ENCODE data around the gene FILIP1L. TPM values are rescaled to one million over a fixed set of nuclear protein-coding genes. Genes with fewer than 3 reads are reported as not detected.

The FILIP1L gene
- total RNA-seq, 4 donors from 2014 or later: 4.4 to 17.7 (median 13.2) TPM

DNA sequence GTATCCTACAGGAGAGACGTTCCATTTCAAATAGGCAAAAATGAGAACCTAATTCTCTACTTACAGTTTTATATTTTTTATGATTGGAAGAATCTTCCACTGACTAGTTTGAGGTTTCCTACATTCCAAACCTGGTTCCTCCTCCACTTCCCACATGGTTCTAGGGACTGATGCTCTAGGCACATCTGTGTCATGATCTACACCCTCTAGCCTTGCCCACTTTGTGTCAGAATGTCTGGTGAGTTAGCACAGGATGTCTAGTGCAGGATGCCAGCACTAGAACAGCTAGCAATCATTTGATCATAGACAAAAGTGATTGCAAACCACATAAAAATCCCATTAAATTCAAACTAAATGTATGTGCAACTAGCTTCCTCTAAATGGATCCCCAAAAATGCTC, 26.7 kb upstream of the FILIP1L start:
- no peaks in the 10 kb centered on the region for H3K9me3 ChIP-seq
- peaks cover 0 to 5% of the 10 kb centered on the region in 2 donors for H3K4me1 ChIP-seq
- H3K27ac ChIP-seq: no peak overlapping the region
- no peak for DNase-seq
- H3K4me3 ChIP-seq (replicated peaks in 1 of 3): no peak overlapping the region
- H3K27me3 ChIP-seq: no peaks in the 10 kb centered on the region
- no peaks in the 10 kb centered on the region for H3K36me3 ChIP-seq
- 97% methylated on average over 1 of the region's 1 CpG for WGBS, 2 donors
- TF ChIP-seq POLR2A (IDR thresholded peaks at IDR 0.05): no peak
- TF ChIP-seq, protein P1, sequence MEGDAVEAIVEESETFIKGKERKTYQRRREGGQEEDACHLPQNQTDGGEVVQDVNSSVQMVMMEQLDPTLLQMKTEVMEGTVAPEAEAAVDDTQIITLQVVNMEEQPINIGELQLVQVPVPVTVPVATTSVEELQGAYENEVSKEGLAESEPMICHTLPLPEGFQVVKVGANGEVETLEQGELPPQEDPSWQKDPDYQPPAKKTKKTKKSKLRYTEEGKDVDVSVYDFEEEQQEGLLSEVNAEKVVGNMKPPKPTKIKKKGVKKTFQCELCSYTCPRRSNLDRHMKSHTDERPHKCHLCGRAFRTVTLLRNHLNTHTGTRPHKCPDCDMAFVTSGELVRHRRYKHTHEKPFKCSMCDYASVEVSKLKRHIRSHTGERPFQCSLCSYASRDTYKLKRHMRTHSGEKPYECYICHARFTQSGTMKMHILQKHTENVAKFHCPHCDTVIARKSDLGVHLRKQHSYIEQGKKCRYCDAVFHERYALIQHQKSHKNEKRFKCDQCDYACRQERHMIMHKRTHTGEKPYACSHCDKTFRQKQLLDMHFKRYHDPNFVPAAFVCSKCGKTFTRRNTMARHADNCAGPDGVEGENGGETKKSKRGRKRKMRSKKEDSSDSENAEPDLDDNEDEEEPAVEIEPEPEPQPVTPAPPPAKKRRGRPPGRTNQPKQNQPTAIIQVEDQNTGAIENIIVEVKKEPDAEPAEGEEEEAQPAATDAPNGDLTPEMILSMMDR (IDR thresholded peaks at IDR 0.05): no peak
- intact Hi-C loops (cut with DNase I): no loop called here

DNA sequence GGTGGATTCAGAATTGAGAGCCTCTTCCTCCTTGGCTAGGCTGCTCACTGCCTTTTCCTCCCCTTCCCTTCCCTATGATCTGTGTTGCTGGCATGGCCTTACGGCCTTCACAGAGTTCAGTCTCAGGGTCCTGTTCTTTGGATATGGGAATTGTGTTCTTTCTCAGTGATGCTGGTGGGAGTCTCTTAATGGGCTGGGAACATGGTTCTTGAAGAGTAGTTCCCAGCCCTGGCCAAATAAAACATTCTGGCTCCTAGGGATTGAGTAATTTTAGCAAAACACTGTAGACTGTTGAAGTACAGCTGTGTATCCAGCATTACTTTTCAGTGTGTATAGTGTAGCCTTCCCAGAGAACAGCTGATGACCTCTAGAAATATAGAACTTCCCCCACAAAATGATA, 22.6 kb upstream of the FILIP1L start:
- no peak for TF ChIP-seq POLR2A (IDR thresholded peaks at IDR 0.05)
- TF ChIP-seq, protein P1 (IDR thresholded peaks at IDR 0.05): no peak
- 63 to 73% methylated on average over 1 of the region's 1 CpG for WGBS, 2 donors
- Histone ChIP-seq H3K27ac (peak overlapping the region in 1 of 3 donors; percentile 30), H3K9me3 (no peaks in the 10 kb centered on the region), H3K4me3 (replicated peaks in 1 of 3) (no peak overlapping the region), H3K36me3 (no peaks in the 10 kb centered on the region), H3K27me3 (no peaks in the 10 kb centered on the region), H3K4me1 (peaks cover 0 to 5% of the 10 kb centered on the region in 2 donors)
- intact Hi-C loops (cut with DNase I): no loop called here
- no peak for DNase-seq

DNA sequence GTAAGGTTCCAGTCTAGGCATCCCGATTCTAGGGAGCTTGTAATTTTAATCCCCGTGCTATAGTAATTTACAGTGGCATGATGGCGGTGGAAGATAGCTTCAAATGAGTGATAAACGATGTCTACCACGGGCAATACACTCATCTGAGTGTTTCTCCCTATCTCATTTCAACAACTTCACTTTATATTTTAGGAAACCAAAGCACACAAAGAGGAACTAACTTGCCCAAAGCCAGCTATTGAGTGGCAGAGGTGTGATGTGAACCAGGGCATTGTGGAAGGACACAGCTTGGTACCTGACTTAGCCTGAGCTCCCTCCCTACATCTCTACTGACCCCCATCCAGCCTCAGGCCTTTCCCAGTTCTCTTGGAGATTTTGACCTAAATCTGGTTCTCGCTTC, 16.9 kb upstream of the FILIP1L start:
- WGBS, 2 donors: 91 to 95% methylated on average over 6 of the region's 6 CpGs
- intact Hi-C loops (cut with DNase I): no loop called here
- H3K27me3 ChIP-seq: no peaks in the 10 kb centered on the region

DNA sequence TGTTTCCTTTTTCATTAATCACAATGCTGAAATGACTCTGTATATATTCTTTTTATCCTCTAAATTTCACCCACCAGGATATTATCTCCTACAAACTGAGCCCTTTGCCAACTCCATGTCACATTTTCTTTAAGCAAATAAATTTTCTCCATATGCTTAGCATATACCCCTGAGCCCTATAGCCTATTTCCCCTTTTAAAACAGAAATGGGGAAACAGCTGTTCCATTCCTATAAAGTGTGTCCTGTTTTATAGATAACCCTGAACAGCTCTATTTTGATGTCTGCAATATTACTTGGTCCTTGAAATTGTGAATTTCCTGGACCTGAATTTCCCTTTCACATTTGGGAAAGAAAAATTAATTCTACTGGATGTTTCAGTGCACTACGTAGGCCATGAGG, 15.6 kb upstream of the FILIP1L start:
- 91 to 93% methylated on average over 1 of the region's 1 CpG for WGBS, 2 donors
- H3K4me3 ChIP-seq (replicated peaks in 1 of 3): no peak overlapping the region
- no peaks in the 10 kb centered on the region for H3K27me3 ChIP-seq
- H3K36me3 ChIP-seq: no peaks in the 10 kb centered on the region
- no peaks in the 10 kb centered on the region for H3K4me1 ChIP-seq
- intact Hi-C loops (cut with DNase I): no loop called here
- no peak overlapping the region for H3K27ac ChIP-seq
- DNase-seq: no peak
- no peaks in the 10 kb centered on the region for H3K9me3 ChIP-seq
- no peak for TF ChIP-seq POLR2A (IDR thresholded peaks at IDR 0.05)
- TF ChIP-seq, protein P1 (IDR thresholded peaks at IDR 0.05): no peak

More for the DNA sequence above, 16.9 kb upstream of the FILIP1L start:
- no peaks in the 10 kb centered on the region for H3K4me1 ChIP-seq
- no peak for TF ChIP-seq POLR2A (IDR thresholded peaks at IDR 0.05)
- TF ChIP-seq, protein P1 (IDR thresholded peaks at IDR 0.05): no peak
- H3K36me3 ChIP-seq: no peaks in the 10 kb centered on the region
- no peak for DNase-seq
- no peaks in the 10 kb centered on the region for H3K9me3 ChIP-seq
- H3K27ac ChIP-seq: no peak overlapping the region
- H3K4me3 ChIP-seq (replicated peaks in 1 of 3): no peak overlapping the region

DNA sequence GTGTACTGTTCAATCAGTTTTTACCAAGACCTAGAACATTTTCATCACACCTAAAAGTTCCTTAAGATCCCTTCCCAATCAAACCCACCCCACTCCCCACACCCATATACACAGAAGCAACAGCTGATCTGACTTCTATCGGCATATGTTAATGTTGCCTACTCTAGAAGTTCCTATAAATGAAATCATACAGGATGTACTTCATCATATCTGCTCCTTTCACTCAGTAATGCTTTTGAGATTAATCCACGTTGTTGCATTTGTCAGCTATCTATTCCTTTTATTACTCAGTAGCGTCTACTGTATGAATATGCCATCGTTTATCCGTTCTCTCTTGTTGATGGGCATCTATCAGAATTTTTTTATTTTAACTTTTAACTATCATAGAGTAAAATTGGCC, 14.3 kb upstream of the FILIP1L start:
- Histone ChIP-seq H3K4me1 (no peaks in the 10 kb centered on the region), H3K27me3 (no peaks in the 10 kb centered on the region), H3K36me3 (no peaks in the 10 kb centered on the region), H3K27ac (no peak overlapping the region), H3K4me3 (replicated peaks in 1 of 3) (no peak overlapping the region), H3K9me3 (no peaks in the 10 kb centered on the region)
- no peak for DNase-seq
- intact Hi-C loops (cut with DNase I): no loop called here
- TF ChIP-seq, protein P1 (IDR thresholded peaks at IDR 0.05): no peak
- no peak for TF ChIP-seq POLR2A (IDR thresholded peaks at IDR 0.05)
- 89 to 93% methylated on average over 5 of the region's 5 CpGs for WGBS, 2 donors

Measured in thyroid gland (tissue), 4 donors.